EL (cell line): ENCODE data around the gene SKA3.

Source experiments
- DNase-seq: peaks from one replicate; pipeline ENCODE4 v3.0.0-alpha.2; 2016

Gene SKA3

DNA sequence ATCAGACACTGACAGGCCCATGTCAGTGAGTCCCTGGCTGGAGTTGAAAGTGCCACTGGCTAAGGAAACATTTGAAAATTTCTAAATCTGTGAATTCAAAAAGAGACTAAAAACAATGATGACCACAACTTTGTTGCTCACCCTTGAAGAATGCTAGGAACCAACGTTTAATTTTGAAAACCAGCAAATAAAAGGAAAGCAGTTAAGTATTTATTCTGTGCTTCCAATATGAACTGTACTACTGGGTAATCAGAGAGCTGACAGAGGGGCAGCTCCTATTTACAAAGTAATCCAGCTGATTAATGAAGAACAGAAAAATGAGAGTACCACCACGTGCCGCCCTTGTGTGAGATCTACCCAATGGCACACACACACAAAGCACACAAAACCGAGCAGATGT lies 70.3 kb downstream of the SKA3 start:
- peak; percentile 74 for DNase-seq

DNA sequence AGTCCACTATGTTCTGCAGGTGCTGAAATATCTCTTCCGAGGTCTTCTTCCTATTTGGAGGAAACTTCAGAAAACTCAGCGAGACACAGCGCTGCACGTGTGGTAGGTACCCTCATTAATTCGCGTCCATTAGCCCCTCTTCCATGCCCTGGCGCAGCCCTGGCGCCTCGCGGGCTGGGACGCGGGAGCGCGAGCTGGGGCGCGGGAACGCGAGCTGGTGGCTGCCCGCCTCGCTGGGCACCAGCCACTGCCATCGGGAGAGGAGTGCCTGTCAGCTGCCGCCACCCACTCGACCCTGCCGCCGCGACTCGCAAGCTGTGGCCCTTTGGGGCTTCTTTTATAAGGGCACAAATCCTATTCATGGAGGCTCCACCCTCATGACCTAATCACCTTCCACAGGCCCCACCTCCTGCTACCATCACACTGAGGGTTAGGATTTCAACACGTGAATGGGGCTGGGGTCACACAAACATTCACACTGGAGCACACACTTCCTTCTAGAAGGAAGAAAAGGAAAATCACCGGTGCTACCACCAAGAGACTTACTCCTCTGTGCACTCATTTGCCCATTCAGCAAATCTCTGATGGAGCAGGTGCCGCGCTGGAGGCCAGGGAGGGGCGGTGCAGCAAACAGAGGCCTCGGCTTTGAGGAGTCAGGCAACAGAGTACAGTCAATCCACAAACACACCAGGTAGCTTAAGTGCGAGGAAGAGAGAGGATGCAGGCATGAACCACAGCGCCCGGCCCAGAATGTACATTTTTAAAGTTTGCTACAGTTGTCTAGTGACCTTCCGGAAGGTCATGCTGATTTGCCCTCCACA lies 71.9 kb downstream of the SKA3 start:
- no peak for DNase-seq
